Activated CD8-positive, alpha-beta T cell treated with anti-CD3 and anti-CD28 coated beads for 36 hours (primary cell): ENCODE data around the gene CYP4A22. TPM values are rescaled to one million over a fixed set of nuclear protein-coding genes. Genes with fewer than 3 reads are reported as not detected.

ENCODE experiments used
- ATAC-seq: fragments of 200-7000 bp; cut with Tn5 transposase; one replicate; pipeline ENCODE4 v1.10.0; 2021; ENCODE audit warnings: mild to moderate bottlenecking, moderate library complexity
- CTCF ChIA-PET: fragments of 350-600 bp; sonication (Branson Sonifier 250); formaldehyde crosslinking; loops from one replicate; lab custom pipeline; 2021; ENCODE audit warnings: antibody characterized with exemption; lab: Charles Lee
- POLR2A ChIA-PET: fragments of 350-600 bp; sonication (Branson Sonifier 250); formaldehyde crosslinking; loops from one replicate; lab custom pipeline; 2021; ENCODE audit warnings: antibody characterized with exemption; lab: Charles Lee
- DNase-seq: peaks from one replicate; pipeline ENCODE4 v3.0.0-alpha.2; 2020
- H3K27ac Mint-ChIP-seq: one replicate; pipeline ENCODE4 v1.8.0; 2021; ENCODE audit warnings: mild to moderate bottlenecking, mixed read lengths
- H3K27me3 Mint-ChIP-seq: one replicate; pipeline ENCODE4 v1.8.0; 2021; ENCODE audit warnings: mixed read lengths
- H3K36me3 Mint-ChIP-seq: one replicate; pipeline ENCODE4 v1.8.0; 2021; ENCODE audit warnings: low read depth, mixed read lengths
- H3K4me1 Mint-ChIP-seq: one replicate; pipeline ENCODE4 v1.8.0; 2021; ENCODE audit warnings: low read depth, mixed read lengths
- H3K4me3 Mint-ChIP-seq: one replicate; pipeline ENCODE4 v1.8.0; 2021; ENCODE audit warnings: mild to moderate bottlenecking, moderate library complexity, mixed read lengths
- H3K9me3 Mint-ChIP-seq: one replicate; pipeline ENCODE4 v1.8.0; 2021; ENCODE audit warnings: mixed read lengths
- intact Hi-C: fragments of 100-400 bp; cut with micrococcal nuclease; formaldehyde crosslinking; loops from one replicate; pipeline ENCODE4 v1.10.0; 2022
- total RNA-seq, 2 experiments: library from RNA; stranded (reverse); gene quantifications; one replicate each; pipeline ENCODE4 v1.2.3, GENCODE V29; 2021
- TF ChIP-seq, protein P1 (sequence below): fragments of 200-600 bp; IDR thresholded peaks from one replicate; pipeline ENCODE4 v1.8.0; 2022; ENCODE audit warnings: antibody characterized with exemption, mild to moderate bottlenecking

CYP4A22 gene
- total RNA-seq, 2 experiments from 2014 or later: not detected

DNA sequence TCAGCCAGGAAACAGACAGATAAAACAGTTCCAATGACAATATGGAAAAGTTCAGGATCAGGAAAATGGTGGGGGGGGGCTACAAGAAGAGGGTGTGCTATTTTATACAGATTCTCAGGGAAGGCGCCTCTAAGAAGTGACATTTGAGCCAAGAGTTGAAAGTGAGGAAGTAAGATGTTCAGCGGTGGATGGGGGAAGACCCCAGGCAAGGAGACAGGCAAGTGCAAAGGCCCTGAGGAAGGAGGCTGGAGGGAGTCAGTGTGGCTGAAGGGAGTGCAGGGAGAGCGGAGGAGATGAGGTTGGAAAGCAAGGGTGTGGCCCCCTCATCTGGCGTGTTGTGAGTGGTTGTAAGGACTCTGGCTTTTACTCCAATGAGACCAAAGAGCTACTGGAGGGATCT is 61.0 kb downstream of the CYP4A22 start:
- Mint-ChIP-seq H3K9me3 (peaks cover 2% of the 10 kb centered on the region), H3K36me3 (no peaks in the 10 kb centered on the region), H3K4me1 (no peaks in the 10 kb centered on the region), H3K27me3 (peaks cover 24% of the 10 kb centered on the region), H3K27ac (no peak overlapping the region), H3K4me3 (no peak overlapping the region)
- intact Hi-C loops: no loop called here
- DNase-seq (no peak), ATAC-seq (no peak)
- POLR2A ChIA-PET: no interaction called here
- CTCF ChIA-PET: interaction anchor here (1.1 kb wide), 1 partner anchor 19 kb away, joined by 4 read pairs; no protein-coding TSS in a partner anchor
- TF ChIP-seq, protein P1, sequence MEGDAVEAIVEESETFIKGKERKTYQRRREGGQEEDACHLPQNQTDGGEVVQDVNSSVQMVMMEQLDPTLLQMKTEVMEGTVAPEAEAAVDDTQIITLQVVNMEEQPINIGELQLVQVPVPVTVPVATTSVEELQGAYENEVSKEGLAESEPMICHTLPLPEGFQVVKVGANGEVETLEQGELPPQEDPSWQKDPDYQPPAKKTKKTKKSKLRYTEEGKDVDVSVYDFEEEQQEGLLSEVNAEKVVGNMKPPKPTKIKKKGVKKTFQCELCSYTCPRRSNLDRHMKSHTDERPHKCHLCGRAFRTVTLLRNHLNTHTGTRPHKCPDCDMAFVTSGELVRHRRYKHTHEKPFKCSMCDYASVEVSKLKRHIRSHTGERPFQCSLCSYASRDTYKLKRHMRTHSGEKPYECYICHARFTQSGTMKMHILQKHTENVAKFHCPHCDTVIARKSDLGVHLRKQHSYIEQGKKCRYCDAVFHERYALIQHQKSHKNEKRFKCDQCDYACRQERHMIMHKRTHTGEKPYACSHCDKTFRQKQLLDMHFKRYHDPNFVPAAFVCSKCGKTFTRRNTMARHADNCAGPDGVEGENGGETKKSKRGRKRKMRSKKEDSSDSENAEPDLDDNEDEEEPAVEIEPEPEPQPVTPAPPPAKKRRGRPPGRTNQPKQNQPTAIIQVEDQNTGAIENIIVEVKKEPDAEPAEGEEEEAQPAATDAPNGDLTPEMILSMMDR: no peak

Other genes with a start within 250 kb of the CYP4A22 start
- gene CYP4A11, start 196.0 kb upstream of the CYP4A22 start, total RNA-seq: not detected
- not detected for gene CYP4X1, start 113.8 kb upstream of the CYP4A22 start, total RNA-seq
- gene CYP4Z1, start 70.2 kb upstream of the CYP4A22 start, total RNA-seq: not detected
- not detected for gene PDZK1IP1, start 52.6 kb downstream of the CYP4A22 start, total RNA-seq
- not detected for gene TAL1, start 94.8 kb downstream of the CYP4A22 start, total RNA-seq
- 10 to 100 TPM; 22.8 to 24.5 TPM for gene STIL, start 176.7 kb downstream of the CYP4A22 start, total RNA-seq
- gene CMPK1, start 196.3 kb downstream of the CYP4A22 start, total RNA-seq: 100 to 1,000 TPM in 1 of 2 experiments, 10 to 100 TPM in 1; 99.7 to 101 TPM